Measurements from ENCODE around the gene EREG. TPM values are rescaled to one million over a fixed set of nuclear protein-coding genes. Genes with fewer than 3 reads are reported as not detected.

The EREG gene
- total and polyA plus RNA-seq, 2 of the 8 experiments (the other 6 are each of a cell fraction or from before 2014, with no cell fraction given) = not detected

DNA sequence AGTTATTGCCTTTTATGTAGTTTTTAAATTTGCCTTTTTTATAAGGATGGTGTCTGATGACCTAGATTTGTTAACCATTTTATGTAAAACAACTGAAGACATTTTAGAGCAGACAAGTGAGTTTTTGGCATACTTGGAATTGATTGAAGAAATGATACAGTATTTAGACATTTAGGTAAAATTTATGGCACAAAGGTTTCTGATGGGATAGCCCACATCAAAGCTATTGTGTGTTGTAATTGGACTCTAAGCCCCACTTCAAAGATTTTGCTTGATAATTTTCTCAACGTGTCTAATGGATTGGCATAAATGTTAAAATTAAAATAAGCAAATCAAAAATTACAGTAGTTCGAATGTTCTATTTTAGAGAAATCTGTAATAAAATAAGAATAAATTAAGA, 39.1 kb upstream of the EREG start:
- Histone ChIP-seq H3K79me2 (ENCODE audit: control insufficient read depth in 1 of 2, insufficient read depth in 2 of 2, low read length in 2 of 2) (no peaks in the 10 kb centered on the region), H3K27me3 (replicated peaks in 1 of 4; ENCODE audit: control insufficient read depth in 3 of 4, extremely low read depth in 1 of 4, insufficient read depth in 3 of 4, low read length in 3 of 4) (no peaks in the 10 kb centered on the region), H3K18ac (ENCODE audit: extremely low read depth, low read length) (no peak overlapping the region), H3K4me1 (replicated peaks in 1 of 4; ENCODE audit: control insufficient read depth in 3 of 4, insufficient read depth in 4 of 4, low read length in 3 of 4) (peaks cover 0 to 3% (median under 1%) of the 10 kb centered on the region in 4 experiments; a peak in 2 of 7 replicates), H4K5ac (ENCODE audit: insufficient read length, low read depth, low read length) (no peak overlapping the region), H3K4me3 (ENCODE audit: extremely low read depth in 1 of 4, insufficient read depth in 2 of 4, low read depth in 3 of 4, low read length in 4 of 4) (no peak overlapping the region), H2BK120ac (replicated peaks; ENCODE audit: low read depth, low read length) (no peak overlapping the region), H2BK12ac (ENCODE audit: low read depth, low read length) (no peak overlapping the region), H4K91ac (replicated peaks; ENCODE audit: insufficient read length, low read length) (no peak overlapping the region), H2BK15ac (ENCODE audit: low read length) (no peak overlapping the region), H3K4ac (replicated peaks; ENCODE audit: insufficient read length, low read depth, low read length) (no peak overlapping the region), H2BK5ac (ENCODE audit: low read depth, low read length) (no peak overlapping the region), H2BK20ac (ENCODE audit: low read length) (no peak overlapping the region), H3K36me3 (ENCODE audit: control insufficient read depth in 2 of 4, insufficient read depth in 4 of 4, low read length in 3 of 4) (no peaks in the 10 kb centered on the region), H3K4me2 (ENCODE audit: insufficient read depth in 1 of 2, low read depth in 2 of 2, low read length in 2 of 2) (no peak overlapping the region), H3K14ac (ENCODE audit: insufficient read length) (no peak overlapping the region), H2AK5ac (ENCODE audit: low read depth, low read length) (no peak overlapping the region), H3K23ac (ENCODE audit: insufficient read length) (no peak overlapping the region), H4K20me1 (replicated peaks in 1 of 2; ENCODE audit: control insufficient read depth in 1 of 2, insufficient read depth in 2 of 2, low read length in 2 of 2) (no peaks in the 10 kb centered on the region), H3K9ac (replicated peaks in 1 of 4; ENCODE audit: extremely low read depth in 1 of 4, low read depth in 3 of 4, low read length in 3 of 4) (no peak overlapping the region), H3K79me1 (ENCODE audit: low read depth, low read length) (no peaks in the 10 kb centered on the region), H2AFZ (ENCODE audit: low read length) (no peak overlapping the region), H3K23me2 (ENCODE audit: low read depth, low read length) (no peaks in the 10 kb centered on the region), H4K8ac (ENCODE audit: extremely low read depth, insufficient read depth, low read length) (no peak overlapping the region), H3K9me3 (ENCODE audit: insufficient read depth in 2 of 2, low read depth in 1 of 2, low read length in 1 of 2) (no peaks in the 10 kb centered on the region), H3K27ac (ENCODE audit: low read depth, low read length) (no peak overlapping the region), H3K56ac (replicated peaks; ENCODE audit: insufficient read length, low read depth, low read length) (no peak overlapping the region)
- TF ChIP-seq BCL11A (IDR thresholded peaks at IDR 0.05; ENCODE audit: low read depth in 2 of 2, low read length in 2 of 2) (no peak), BRCA1 (IDR thresholded peaks at IDR 0.05; ENCODE audit: low read depth, low read length) (no peak), BACH1 (IDR thresholded peaks at IDR 0.05; ENCODE audit: low read length) (no peak), RNF2 (IDR thresholded peaks at IDR 0.05; ENCODE audit: borderline replicate concordance, low read depth, low read length, missing control alignments, poor library complexity, severe bottlenecking) (no peak), CTCF (IDR thresholded peaks at IDR 0.05; ENCODE audit: control extremely low read depth in 1 of 3, insufficient read depth in 1 of 3, low read depth in 1 of 3, low read length in 3 of 3) (no peak), TEAD4 (IDR thresholded peaks at IDR 0.05; ENCODE audit: low read depth, low read length) (no peak), TAF7 (optimal IDR thresholded peaks at IDR 0.05; ENCODE audit: borderline replicate concordance, low read depth, low read length) (no peak)
- ChIA-PET CTCF (ENCODE audit: partially characterized antibody) (interaction anchor here (1.0 to 2.1 kb wide), 2 partner anchors 346 to 349 kb away, joined by 4 to 9 read pairs; no protein-coding TSS in a partner anchor), POLR2A (ENCODE audit: partially characterized antibody) (no interaction called here)
- WGBS, 2 experiments (ENCODE audit: extremely low coverage in 1 of 2, insufficient coverage in 1 of 2, insufficient read length in 1 of 2, insufficient replicate concordance in 2 of 2, low coverage in 1 of 2, low lambda C conversion rate in 2 of 2, missing lambda C conversion rate in 1 of 2) = 83% methylated on average over 2 of the region's 2 CpGs; no CpG with 5 or more reads in 1 of the 2 experiments
- FAIRE-seq (no peak), DNase-seq (ENCODE audit: low read depth in 1 of 2, low spot score in 2 of 2) (no peak)
